Aorta (tissue), 5 donors: ENCODE data around the gene GPATCH4. TPM values are rescaled to one million over a fixed set of nuclear protein-coding genes. Genes with fewer than 3 reads are reported as not detected.

Experiments
- ATAC-seq: fragments of 200-7000 bp; cut with Tn5 transposase; one replicate; pipeline ENCODE4 v1.9.1; 2022; ENCODE audit warnings: moderate library complexity; ENCODE audit not compliant: low FRiP score
- DNase-seq, 2 donors: peaks; one replicate each; pipeline ENCODE4 v3.0.0-alpha.2; 2020
- H3K27ac ChIP-seq, 2 donors: one replicate each; pipeline ENCODE4 v1.5.1; 2013; ENCODE audit warnings: low read length in 2 of 2, mild to moderate bottlenecking in 2 of 2, moderate library complexity in 2 of 2, control low read depth in 1 of 2, inconsistent platforms in 1 of 2, low read depth in 1 of 2
- H3K27me3 ChIP-seq, 2 donors: one replicate each; pipeline ENCODE4 v1.6.1; 2013; ENCODE audit warnings: control low read depth in 1 of 2, low read length in 1 of 2, mild to moderate bottlenecking in 1 of 2, moderate library complexity in 1 of 2; ENCODE audit not compliant: insufficient read depth in 2 of 2, control insufficient read depth in 1 of 2
- H3K36me3 ChIP-seq, 2 donors: one replicate each; pipeline ENCODE4 v1.6.1; 2013; ENCODE audit warnings: control low read depth in 1 of 2, low read length in 1 of 2, mild to moderate bottlenecking in 1 of 2; ENCODE audit not compliant: insufficient read depth in 2 of 2, control insufficient read depth in 1 of 2
- H3K4me1 ChIP-seq, 2 donors: one replicate each; pipeline ENCODE4 v1.6.1; 2013; ENCODE audit warnings: low read length in 2 of 2, control low read depth in 1 of 2, mild to moderate bottlenecking in 1 of 2, moderate library complexity in 1 of 2; ENCODE audit not compliant: insufficient read depth in 2 of 2, control insufficient read depth in 1 of 2
- H3K4me3 ChIP-seq, 2 donors: one replicate each; pipeline ENCODE4 v1.5.1; 2013; ENCODE audit warnings: low read length in 2 of 2, control low read depth in 1 of 2, mild to moderate bottlenecking in 1 of 2
- H3K9me3 ChIP-seq: one replicate; pipeline ENCODE4 v1.6.1; 2013; ENCODE audit warnings: mild to moderate bottlenecking, low read length; ENCODE audit not compliant: control insufficient read depth
- WGBS, 2 donors: extraction: QIAGEN DNeasy Blood & Tissue Kit; methylation state at CpG; one replicate each; pipeline ENCODE4 v1.1.7; 2013; 5-methylcytosine and 5-hydroxymethylcytosine counted together
- intact Hi-C, 2 donors: fragments of 100-400 bp; cut with DNase I; formaldehyde crosslinking; loops; one replicate each; pipeline versions ENCODE4 v1.14.2 to v1.15.0; 2022
- polyA plus RNA-seq, 2 donors: library from polyadenylated mRNA; stranded (reverse); fragments of 200-250 nt; gene quantifications; one replicate each; pipeline ENCODE4 v1.2.3, GENCODE V29; 2013
- total RNA-seq, 2 donors: library from RNA; stranded (reverse); fragmentation: NEBNext Ultra II Directional; extraction: Animal tissue kit (Norgen Biotek cat#: 25700); gene quantifications; one replicate each; pipeline ENCODE4 v1.2.1, GENCODE V29; 2021
- donor health status: healthy with polysubstance abuse.
- donor health status: Bipolar disorder and iron deficiency.
- donor health status: DM: no; HTN: no; CAD: no.
- donor health status: DM: no; HTN: no; CAD: no.
- donor health status: DM: yes; HTN: yes; CAD: no.

Gene GPATCH4
- total and polyA plus RNA-seq, 4 donors = 12.2 to 24.0 (median 19.0) TPM

- intact Hi-C loops = no loop called here
- no peaks in the 10 kb centered on the region for H3K36me3 ChIP-seq
- no peak overlapping the region for H3K4me3 ChIP-seq
- ATAC-seq = no peak
- H3K27ac ChIP-seq = no peak overlapping the region
- H3K9me3 ChIP-seq = no peaks in the 10 kb centered on the region
- H3K27me3 ChIP-seq = no peaks in the 10 kb centered on the region
- no peak for DNase-seq
- no peaks in the 10 kb centered on the region for H3K4me1 ChIP-seq
- WGBS, 2 donors = 94 to 97% methylated on average over 4 of the region's 4 CpGs
These were observed 53.8 kb downstream of the GPATCH4 start for GRCh38 chr1:156547434-156547833.

- H3K27ac ChIP-seq = no peak overlapping the region
- H3K4me3 ChIP-seq = no peak overlapping the region
- H3K27me3 ChIP-seq = no peaks in the 10 kb centered on the region
- ATAC-seq = no peak
- no peaks in the 10 kb centered on the region for H3K36me3 ChIP-seq
- intact Hi-C loops = no loop called here
- 94 to 97% methylated on average over 3 of the region's 3 CpGs for WGBS, 2 donors
- H3K9me3 ChIP-seq = no peaks in the 10 kb centered on the region
- DNase-seq = no peak
- no peaks in the 10 kb centered on the region for H3K4me1 ChIP-seq
These were observed 55.0 kb downstream of the GPATCH4 start for GRCh38 chr1:156546267-156546666.

DNA sequence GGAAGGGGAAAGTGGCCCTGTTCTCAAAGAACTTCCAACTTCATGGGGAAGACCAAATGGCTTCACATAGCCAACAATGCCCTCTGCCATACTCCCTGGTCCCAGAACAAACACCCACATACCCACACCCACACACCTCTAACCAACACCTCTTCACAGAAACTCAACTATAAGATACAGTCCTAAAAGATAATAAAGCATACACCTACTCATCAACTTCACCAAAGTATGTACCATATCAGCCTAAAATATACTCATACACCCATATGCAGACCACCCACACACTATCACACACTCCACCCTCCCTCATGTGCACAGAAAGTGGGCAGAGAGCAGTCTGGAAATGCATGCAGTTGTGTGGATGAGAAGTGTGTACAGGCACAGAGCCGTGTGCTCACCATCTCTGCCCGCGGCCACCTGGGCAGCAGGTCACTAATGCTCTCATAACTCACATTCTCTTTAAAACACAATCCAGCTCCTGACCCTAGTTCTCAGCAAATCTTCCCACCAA lies 56.6 kb downstream of the GPATCH4 start:
- no peak for ATAC-seq
- WGBS, 2 donors = 97 to 100% methylated on average over 3 of the region's 3 CpGs
- no peaks in the 10 kb centered on the region for H3K36me3 ChIP-seq

More for the DNA sequence above, 56.6 kb downstream of the GPATCH4 start:
- Histone ChIP-seq H3K27me3 (no peaks in the 10 kb centered on the region), H3K4me3 (no peak overlapping the region), H3K27ac (no peak overlapping the region), H3K4me1 (no peaks in the 10 kb centered on the region), H3K9me3 (no peaks in the 10 kb centered on the region)
- DNase-seq = no peak
- intact Hi-C loops = no loop called here

Other genes with a start within 250 kb of the GPATCH4 start
- not detected for gene RHBG, start 232.3 kb downstream of the GPATCH4 start, total RNA-seq
- gene RHBG, start 232.3 kb downstream of the GPATCH4 start, polyA plus RNA-seq = not detected
- 10 to 100 TPM; 82.1 to 95.8 TPM for gene MEF2D, start 100.7 kb downstream of the GPATCH4 start, total RNA-seq
- 10 to 100 TPM in 1 of 2 donors, 1 to 10 TPM in 1; 8.1 to 27.4 TPM for gene MEF2D, start 100.7 kb downstream of the GPATCH4 start, polyA plus RNA-seq
- gene IQGAP3, start 28.9 kb downstream of the GPATCH4 start, total RNA-seq = 1 to 10 TPM in 1 of 2 donors, under 1 TPM in 1; 0.58 to 2.3 TPM
- gene IQGAP3, start 28.9 kb downstream of the GPATCH4 start, polyA plus RNA-seq = under 1 TPM; 0.10 to 0.38 TPM
- under 1 TPM in 1 of 2 donors, not detected in 1; 0.36 TPM for gene TTC24, start 21.8 kb downstream of the GPATCH4 start, total RNA-seq
- gene TTC24, start 21.8 kb downstream of the GPATCH4 start, polyA plus RNA-seq = not detected
- 10 to 100 TPM; 41.5 to 46.0 TPM for gene NAXE, start 9.7 kb downstream of the GPATCH4 start, total RNA-seq
- gene NAXE, start 9.7 kb downstream of the GPATCH4 start, polyA plus RNA-seq = 10 to 100 TPM; 67.7 to 69.4 TPM
- gene HAPLN2, start 17.9 kb upstream of the GPATCH4 start, total RNA-seq = under 1 TPM; 0.39 to 0.94 TPM
- under 1 TPM in 1 of 2 donors, not detected in 1; 0.13 TPM for gene HAPLN2, start 17.9 kb upstream of the GPATCH4 start, polyA plus RNA-seq
- gene BCAN, start 40.6 kb upstream of the GPATCH4 start, total RNA-seq = under 1 TPM in 1 of 2 donors, not detected in 1; 0.36 TPM
- gene BCAN, start 40.6 kb upstream of the GPATCH4 start, polyA plus RNA-seq = under 1 TPM in 1 of 2 donors, not detected in 1; 0.95 TPM
- gene NES, start 75.9 kb upstream of the GPATCH4 start, total RNA-seq = 10 to 100 TPM; 47.9 to 57.2 TPM
- gene NES, start 75.9 kb upstream of the GPATCH4 start, polyA plus RNA-seq = 1 to 10 TPM; 5.5 to 8.0 TPM
- 10 to 100 TPM in 1 of 2 donors, 1 to 10 TPM in 1; 3.8 to 34.4 TPM for gene CRABP2, start 104.1 kb upstream of the GPATCH4 start, total RNA-seq
- 1 to 10 TPM; 6.5 to 7.8 TPM for gene CRABP2, start 104.1 kb upstream of the GPATCH4 start, polyA plus RNA-seq
- gene METTL25B, start 127.0 kb upstream of the GPATCH4 start, total RNA-seq = 10 to 100 TPM; 20.7 to 33.6 TPM
- gene METTL25B, start 127.0 kb upstream of the GPATCH4 start, polyA plus RNA-seq = 10 to 100 TPM; 24.2 to 46.2 TPM
- 10 to 100 TPM; 20.6 to 26.9 TPM for gene ISG20L2, start 127.3 kb upstream of the GPATCH4 start, total RNA-seq
- gene ISG20L2, start 127.3 kb upstream of the GPATCH4 start, polyA plus RNA-seq = 10 to 100 TPM; 11.7 to 20.2 TPM
- gene MRPL24, start 139.6 kb upstream of the GPATCH4 start, total RNA-seq = 10 to 100 TPM; 44.0 to 46.1 TPM
- gene MRPL24, start 139.6 kb upstream of the GPATCH4 start, polyA plus RNA-seq = 10 to 100 TPM; 68.5 to 73.1 TPM
- 100 to 1,000 TPM; 106 to 135 TPM for gene HDGF, start 150.2 kb upstream of the GPATCH4 start, total RNA-seq
- 100 to 1,000 TPM in 1 of 2 donors, 10 to 100 TPM in 1; 94.9 to 126 TPM for gene HDGF, start 150.2 kb upstream of the GPATCH4 start, polyA plus RNA-seq
- gene PRCC, start 166.1 kb upstream of the GPATCH4 start, total RNA-seq = 10 to 100 TPM; 41.0 to 50.2 TPM
- gene PRCC, start 166.1 kb upstream of the GPATCH4 start, polyA plus RNA-seq = 10 to 100 TPM; 17.2 to 43.5 TPM
- 1 to 10 TPM; 2.7 to 2.9 TPM for gene SH2D2A, start 215.4 kb upstream of the GPATCH4 start, total RNA-seq
- under 1 TPM in 1 of 2 donors, not detected in 1; 0.38 TPM for gene SH2D2A, start 215.4 kb upstream of the GPATCH4 start, polyA plus RNA-seq